IMR-90 (cell line): ENCODE measurements around the gene CREG1. TPM values are rescaled to one million over a fixed set of nuclear protein-coding genes. Genes with fewer than 3 reads are reported as not detected.

ENCODE experiments used
- ATAC-seq: fragments of 200-7000 bp; cut with Tn5 transposase; 2 replicates; pipeline ENCODE4 v1.9.1; 2020; ENCODE audit warnings: low read depth, mild to moderate bottlenecking, moderate library complexity
- BruUV-seq: library from RNA; stranded (reverse); fragments of 400-500 nt; replicated peaks from 2 replicates; lab custom pipeline; 2021; lab: Mats Ljungman, UMichigan
- CTCF ChIA-PET: fragments of 300-600 bp; formaldehyde crosslinking; extraction: SDS; loops from one replicate; lab custom pipeline; 2021; ENCODE audit warnings: antibody characterized with exemption; lab: Yijun Ruan, JAX
- POLR2A ChIA-PET: fragments of 300-600 bp; sonication (Branson Sonifier 250); formaldehyde crosslinking; loops from one replicate; lab custom pipeline; 2022; ENCODE audit warnings: antibody characterized with exemption; ENCODE audit not compliant: unreplicated experiment; lab: Charles Lee
- DNase-seq: peaks from one replicate; pipeline ENCODE4 v3.0.0; 2013
- H2AFZ ChIP-seq: replicated peaks from 2 replicates; pipeline ENCODE3; 2013; ENCODE audit warnings: low read length, mild to moderate bottlenecking; ENCODE audit not compliant: poor library complexity
- H2AK5ac ChIP-seq: 2 replicates; pipeline ENCODE4 v1.6.1; 2013; ENCODE audit warnings: low read depth, low read length, inconsistent platforms
- H2AK9ac ChIP-seq: replicated peaks from 2 replicates; pipeline ENCODE3; 2013; ENCODE audit warnings: mild to moderate bottlenecking, low read depth, low read length, moderate library complexity; ENCODE audit not compliant: poor library complexity
- H2BK120ac ChIP-seq: 2 replicates; pipeline ENCODE4 v1.6.1; 2013; ENCODE audit warnings: low read depth, low read length, inconsistent platforms
- H2BK15ac ChIP-seq: 3 replicates; pipeline ENCODE4 v1.6.1; 2013; ENCODE audit warnings: low read depth, low read length, inconsistent platforms
- H2BK20ac ChIP-seq: 2 replicates; pipeline ENCODE4 v1.6.1; 2013; ENCODE audit warnings: low read depth, mild to moderate bottlenecking, inconsistent platforms, low read length, moderate library complexity
- H2BK5ac ChIP-seq: 2 replicates; pipeline ENCODE4 v1.6.1; 2013; ENCODE audit warnings: mild to moderate bottlenecking, low read depth, low read length, inconsistent platforms; ENCODE audit not compliant: poor library complexity, severe bottlenecking
- H3K14ac ChIP-seq: replicated peaks from 2 replicates; pipeline ENCODE4 v1.6.1; 2013; ENCODE audit warnings: low read depth, low read length, inconsistent platforms
- H3K18ac ChIP-seq: 2 replicates; pipeline ENCODE4 v1.6.1; 2013; ENCODE audit warnings: low read depth, low read length, control low read depth
- H3K23ac ChIP-seq: 2 replicates; pipeline ENCODE4 v1.6.1; 2013; ENCODE audit warnings: low read depth, low read length, inconsistent platforms
- H3K27ac ChIP-seq: 2 replicates; pipeline ENCODE4 v1.5.1; 2013; ENCODE audit warnings: mild to moderate bottlenecking, control low read depth, low read length; ENCODE audit not compliant: insufficient read depth
- H3K27me3 ChIP-seq: 2 replicates; pipeline ENCODE4 v1.6.1; 2013; ENCODE audit warnings: low read length; ENCODE audit not compliant: control insufficient read depth, insufficient read depth
- H3K36me3 ChIP-seq: 2 replicates; pipeline ENCODE4 v1.6.1; 2013; ENCODE audit warnings: low read length, mixed read lengths; ENCODE audit not compliant: control insufficient read depth, insufficient read depth
- H3K4ac ChIP-seq: 2 replicates; pipeline ENCODE4 v1.6.1; 2013; ENCODE audit warnings: low read depth, low read length, inconsistent platforms
- H3K4me1 ChIP-seq: 2 replicates; pipeline ENCODE4 v1.6.1; 2013; ENCODE audit warnings: low read length, mixed read lengths; ENCODE audit not compliant: control insufficient read depth, insufficient read depth
- H3K4me2 ChIP-seq: 2 replicates; pipeline ENCODE4 v1.6.1; 2013; ENCODE audit warnings: low read depth, mild to moderate bottlenecking, control low read depth, low read length, moderate library complexity
- H3K4me3 ChIP-seq: 2 replicates; pipeline ENCODE4 v1.5.1; 2013; ENCODE audit warnings: low read depth, mild to moderate bottlenecking, control low read depth, low read length, moderate library complexity; ENCODE audit not compliant: insufficient read depth
- H3K56ac ChIP-seq: 2 replicates; pipeline ENCODE4 v1.6.1; 2013; ENCODE audit warnings: low read length, inconsistent platforms; ENCODE audit not compliant: insufficient read depth; ENCODE audit errors: extremely low read depth
- H3K79me1 ChIP-seq, 2 experiments: 2 replicates each; pipeline ENCODE4 v1.6.1; 2013; ENCODE audit warnings: low read length in 2 of 2, inconsistent platforms in 1 of 2, low read depth in 1 of 2
- H3K9ac ChIP-seq: 2 replicates; pipeline ENCODE4 v1.6.1; 2013; ENCODE audit warnings: low read depth, low read length, control low read depth
- H3K9me1 ChIP-seq: 2 replicates; pipeline ENCODE4 v1.6.1; 2013; ENCODE audit warnings: low read length, inconsistent platforms; ENCODE audit not compliant: insufficient read depth
- H3K9me3 ChIP-seq: 2 replicates; pipeline ENCODE4 v1.6.1; 2013; ENCODE audit warnings: low read length; ENCODE audit not compliant: control insufficient read depth, insufficient read depth
- H4K20me1 ChIP-seq: 2 replicates; pipeline ENCODE4 v1.6.1; 2013; ENCODE audit warnings: low read length, inconsistent platforms; ENCODE audit not compliant: insufficient read depth
- H4K5ac ChIP-seq: 2 replicates; pipeline ENCODE4 v1.6.1; 2013; ENCODE audit warnings: mild to moderate bottlenecking, low read depth, low read length, control low read depth
- H4K8ac ChIP-seq, 2 experiments: 2 replicates each; pipeline ENCODE4 v1.6.1; 2013; ENCODE audit warnings: low read depth in 2 of 2, low read length in 2 of 2, control low read depth in 1 of 2, inconsistent platforms in 1 of 2
- H4K91ac ChIP-seq: 2 replicates; pipeline ENCODE4 v1.6.1; 2013; ENCODE audit warnings: low read depth, low read length, inconsistent platforms; ENCODE audit not compliant: insufficient read depth
- BHLHE40 ChIP-seq: fragments of 150-350 bp; IDR thresholded peaks from 2 replicates; pipeline ENCODE4 v1.6.1; 2016; ENCODE audit warnings: mild to moderate bottlenecking, low read depth, low read length
- CEBPB ChIP-seq: IDR thresholded peaks from 2 replicates; pipeline ENCODE4 v1.6.1; 2012; ENCODE audit warnings: low read depth, low read length, improper control_type of control experiment
- CHD1 ChIP-seq: IDR thresholded peaks from 2 replicates; pipeline ENCODE4 v1.6.1; 2012; ENCODE audit warnings: low read depth, low read length, improper control_type of control experiment
- FOS ChIP-seq: fragments of 150-350 bp; IDR thresholded peaks from 2 replicates; pipeline ENCODE4 v1.6.1; 2016; ENCODE audit warnings: low read depth, low read length
- MAFK ChIP-seq: IDR thresholded peaks from 2 replicates; pipeline ENCODE4 v1.6.1; 2012; ENCODE audit warnings: low read depth, low read length, improper control_type of control experiment
- MAZ ChIP-seq: IDR thresholded peaks from 2 replicates; pipeline ENCODE4 v1.6.1; 2012; ENCODE audit warnings: low read depth, mild to moderate bottlenecking, low read length, improper control_type of control experiment, moderate library complexity, borderline replicate concordance
- MXI1 ChIP-seq: IDR thresholded peaks from 2 replicates; pipeline ENCODE4 v1.6.1; 2012; ENCODE audit warnings: low read depth, mild to moderate bottlenecking, low read length, moderate library complexity, borderline replicate concordance
- NFE2L2 ChIP-seq: fragments of 150-350 bp; IDR thresholded peaks from 2 replicates; pipeline ENCODE4 v1.6.1; 2016; ENCODE audit warnings: low read depth, mild to moderate bottlenecking, low read length
- POLR2A ChIP-seq: IDR thresholded peaks from 2 replicates; pipeline ENCODE4 v1.6.1; 2012; ENCODE audit warnings: mild to moderate bottlenecking, low read depth, low read length
- RAD21 ChIP-seq: IDR thresholded peaks from 2 replicates; pipeline ENCODE4 v1.6.1; 2012; ENCODE audit warnings: low read length, improper control_type of control experiment
- RCOR1 ChIP-seq: IDR thresholded peaks from 2 replicates; pipeline ENCODE4 v1.6.1; 2012; ENCODE audit warnings: mild to moderate bottlenecking, low read length, improper control_type of control experiment; ENCODE audit not compliant: insufficient replicate concordance
- RFX5 ChIP-seq: IDR thresholded peaks from 2 replicates; pipeline ENCODE4 v1.8.0; 2012; ENCODE audit warnings: low read depth, mild to moderate bottlenecking, low read length, moderate library complexity
- SMC3 ChIP-seq: fragments of 150-350 bp; IDR thresholded peaks from 2 replicates; pipeline ENCODE4 v1.6.1; 2016; ENCODE audit warnings: low read depth, mild to moderate bottlenecking, antibody characterized with exemption, low read length, moderate library complexity
- USF2 ChIP-seq: fragments of 150-350 bp; IDR thresholded peaks from 2 replicates; pipeline ENCODE4 v1.6.1; 2017; ENCODE audit warnings: mild to moderate bottlenecking, antibody characterized with exemption, low read length, low read depth
- WGBS, 2 experiments: methylation state at CpG; one replicate each; pipeline versions ENCODE4 v1.1.5 to v1.1.7; 2013; ENCODE audit warnings: missing lambda C conversion rate in 2 of 2; ENCODE audit not compliant: insufficient read length in 1 of 2; ENCODE audit errors: extremely low coverage in 2 of 2; 5-methylcytosine and 5-hydroxymethylcytosine counted together
- dilution Hi-C: fragments of 300-500 bp; cut with HindIII; formaldehyde crosslinking; loops from one replicate; pipeline ENCODE4 v1.14.3; 2018; ENCODE audit warnings: low sequenced_read_pairs; ENCODE audit not compliant: unreplicated experiment
- in situ Hi-C: fragments of 300-500 bp; cut with MboI; formaldehyde crosslinking; loops from 3 replicates; pipeline ENCODE4 v1.14.3; 2019; ENCODE audit warnings: low sequenced_read_pairs, inconsistent platforms, mixed read lengths
- intact Hi-C: fragments of 100-400 bp; cut with micrococcal nuclease; formaldehyde crosslinking; loops from 2 replicates; pipeline ENCODE4 v1.10.0; 2022
- polyA plus RNA-seq, 3 experiments: library from polyadenylated mRNA; depleted of rRNA; stranded (reverse); fragments of >200 nt; gene quantifications; 2 replicates each; pipeline ENCODE4 v1.2.3, GENCODE V29; 2012; ENCODE audit warnings: low replicate concordance in 1 of 3
- total RNA-seq: library from RNA; depleted of rRNA; stranded (reverse); fragments of >200 nt; gene quantifications from 2 replicates; pipeline ENCODE4 v1.2.3, GENCODE V29; 2012
- TF ChIP-seq, protein P1 (sequence below): conservative IDR thresholded peaks from 2 replicates; pipeline ENCODE4 v1.5.1; 2012; ENCODE audit warnings: mild to moderate bottlenecking, low read depth, low read length, improper control_type of control experiment
- TF ChIP-seq, protein P2 (sequence below): fragments of 150-350 bp; IDR thresholded peaks from 2 replicates; pipeline ENCODE4 v1.6.1; 2016; ENCODE audit warnings: low read depth, mild to moderate bottlenecking, low read length, moderate library complexity, borderline replicate concordance

Gene CREG1
- total and polyA plus RNA-seq, 2 of the 4 experiments (the other 2 are of a cell fraction) = 2.9 to 6.4 TPM

GRCh38 chr1:167501515-167502191, 51.9 kb downstream of the CREG1 start:
- no peak for ATAC-seq
- Histone ChIP-seq H3K23ac (no peak overlapping the region), H2AK9ac (no peak overlapping the region), H2BK20ac (no peak overlapping the region), H3K4me2 (no peak overlapping the region), H2BK5ac (no peak overlapping the region), H2BK15ac (no peak overlapping the region), H3K9ac (no peak overlapping the region), H2AK5ac (no peak overlapping the region), H3K79me1 (no peaks in the 10 kb centered on the region), H3K18ac (no peak overlapping the region), H4K5ac (no peak overlapping the region), H4K20me1 (no peaks in the 10 kb centered on the region), H3K4me3 (no peak overlapping the region), H3K36me3 (no peaks in the 10 kb centered on the region), H3K56ac (no peak overlapping the region), H3K9me3 (no peaks in the 10 kb centered on the region), H4K8ac (no peak overlapping the region), H3K9me1 (no peaks in the 10 kb centered on the region), H3K14ac (no peak overlapping the region), H2BK120ac (no peak overlapping the region), H3K4me1 (no peaks in the 10 kb centered on the region), H3K27ac (no peak overlapping the region), H4K91ac (no peak overlapping the region), H3K27me3 (peaks cover 29% of the 10 kb centered on the region), H3K4ac (no peak overlapping the region), H2AFZ (no peak overlapping the region)
- BruUV-seq = no TSS peak
- dilution Hi-C loops (no loop called here), intact Hi-C loops (no loop called here), in situ Hi-C loops (no loop called here)
- WGBS, 2 experiments = 16% methylated on average over 5 of the region's 10 CpGs; no CpG with 5 or more reads in 1 of the 2 experiments
- ChIA-PET POLR2A (no interaction called here), CTCF (no interaction called here)
- DNase-seq = no peak
- TF ChIP-seq RCOR1 (no peak), CHD1 (no peak), RFX5 (no peak), SMC3 (no peak), MXI1 (no peak), FOS (no peak), NFE2L2 (no peak), CEBPB (no peak), MAZ (no peak), USF2 (no peak), RAD21 (no peak), POLR2A (no peak), BHLHE40 (no peak), MAFK (no peak)
- TF ChIP-seq, protein P1, sequence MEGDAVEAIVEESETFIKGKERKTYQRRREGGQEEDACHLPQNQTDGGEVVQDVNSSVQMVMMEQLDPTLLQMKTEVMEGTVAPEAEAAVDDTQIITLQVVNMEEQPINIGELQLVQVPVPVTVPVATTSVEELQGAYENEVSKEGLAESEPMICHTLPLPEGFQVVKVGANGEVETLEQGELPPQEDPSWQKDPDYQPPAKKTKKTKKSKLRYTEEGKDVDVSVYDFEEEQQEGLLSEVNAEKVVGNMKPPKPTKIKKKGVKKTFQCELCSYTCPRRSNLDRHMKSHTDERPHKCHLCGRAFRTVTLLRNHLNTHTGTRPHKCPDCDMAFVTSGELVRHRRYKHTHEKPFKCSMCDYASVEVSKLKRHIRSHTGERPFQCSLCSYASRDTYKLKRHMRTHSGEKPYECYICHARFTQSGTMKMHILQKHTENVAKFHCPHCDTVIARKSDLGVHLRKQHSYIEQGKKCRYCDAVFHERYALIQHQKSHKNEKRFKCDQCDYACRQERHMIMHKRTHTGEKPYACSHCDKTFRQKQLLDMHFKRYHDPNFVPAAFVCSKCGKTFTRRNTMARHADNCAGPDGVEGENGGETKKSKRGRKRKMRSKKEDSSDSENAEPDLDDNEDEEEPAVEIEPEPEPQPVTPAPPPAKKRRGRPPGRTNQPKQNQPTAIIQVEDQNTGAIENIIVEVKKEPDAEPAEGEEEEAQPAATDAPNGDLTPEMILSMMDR = no peak
- TF ChIP-seq, protein P2, sequence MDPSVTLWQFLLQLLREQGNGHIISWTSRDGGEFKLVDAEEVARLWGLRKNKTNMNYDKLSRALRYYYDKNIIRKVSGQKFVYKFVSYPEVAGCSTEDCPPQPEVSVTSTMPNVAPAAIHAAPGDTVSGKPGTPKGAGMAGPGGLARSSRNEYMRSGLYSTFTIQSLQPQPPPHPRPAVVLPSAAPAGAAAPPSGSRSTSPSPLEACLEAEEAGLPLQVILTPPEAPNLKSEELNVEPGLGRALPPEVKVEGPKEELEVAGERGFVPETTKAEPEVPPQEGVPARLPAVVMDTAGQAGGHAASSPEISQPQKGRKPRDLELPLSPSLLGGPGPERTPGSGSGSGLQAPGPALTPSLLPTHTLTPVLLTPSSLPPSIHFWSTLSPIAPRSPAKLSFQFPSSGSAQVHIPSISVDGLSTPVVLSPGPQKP = no peak
